PC-9 (cell line): ENCODE measurements around the gene IL17RB. TPM values are rescaled to one million over a fixed set of nuclear protein-coding genes. Genes with fewer than 3 reads are reported as not detected.

ENCODE experiments used
- BruUV-seq: library from RNA; stranded (reverse); fragments of 400-500 nt; replicated peaks from 2 replicates; lab custom pipeline; 2021; lab: Mats Ljungman, UMichigan
- CTCF ChIA-PET: fragments of 300-600 bp; sonication (Branson Sonifier 250); formaldehyde crosslinking; loops from one replicate; lab custom pipeline; 2022; ENCODE audit warnings: antibody characterized with exemption; lab: Charles Lee
- POLR2A ChIA-PET: fragments of 300-600 bp; sonication (Branson Sonifier 250); formaldehyde crosslinking; loops from one replicate; lab custom pipeline; 2022; ENCODE audit warnings: antibody characterized with exemption; ENCODE audit not compliant: unreplicated experiment; lab: Charles Lee
- DNase-seq, 2 experiments: peaks; one replicate each; pipeline versions ENCODE4 v3.0.0 to v3.0.0-alpha.2; 2015 to 2022; ENCODE audit warnings: mixed read lengths in 1 of 2
- H2AFZ ChIP-seq: fragments of 200-600 bp; sonication (generic); 2 replicates; pipeline ENCODE4 v1.8.1; 2017; ENCODE audit warnings: antibody characterized with exemption
- H3F3A ChIP-seq: fragments of 200-600 bp; sonication (generic); 2 replicates; pipeline ENCODE4 v1.8.1; 2017; ENCODE audit warnings: antibody characterized with exemption, mild to moderate bottlenecking, low read depth; ENCODE audit not compliant: insufficient read depth
- H3K27ac ChIP-seq: fragments of 200-600 bp; sonication (generic); 2 replicates; pipeline ENCODE4 v1.6.1; 2016; ENCODE audit warnings: mixed run types
- H3K27me3 ChIP-seq: fragments of 200-600 bp; sonication (generic); 2 replicates; pipeline ENCODE4 v1.6.1; 2016; ENCODE audit warnings: low read depth, mixed run types; ENCODE audit not compliant: insufficient read depth
- H3K36me3 ChIP-seq: fragments of 200-600 bp; sonication (generic); 2 replicates; pipeline ENCODE4 v1.6.1; 2016; ENCODE audit warnings: low read depth, mixed run types
- H3K4me1 ChIP-seq: fragments of 200-600 bp; sonication (generic); replicated peaks from 2 replicates; pipeline ENCODE4 v1.6.1; 2016; ENCODE audit warnings: mixed run types; ENCODE audit not compliant: insufficient read depth
- H3K4me2 ChIP-seq: fragments of 200-600 bp; sonication (generic); 2 replicates; pipeline ENCODE4 v1.6.1; 2017; ENCODE audit warnings: mixed run types
- H3K4me3 ChIP-seq: fragments of 200-600 bp; sonication (generic); 2 replicates; pipeline ENCODE4 v1.6.1; 2016; ENCODE audit warnings: mixed run types
- H3K79me2 ChIP-seq: fragments of 200-600 bp; sonication (generic); 2 replicates; pipeline ENCODE4 v1.6.1; 2017; ENCODE audit warnings: low read depth, mixed run types
- H3K9me2 ChIP-seq: fragments of 200-600 bp; sonication (generic); 2 replicates; pipeline ENCODE4 v1.8.1; 2017; ENCODE audit warnings: mild to moderate bottlenecking; ENCODE audit not compliant: insufficient read depth
- H3K9me3 ChIP-seq: fragments of 200-600 bp; sonication (generic); 2 replicates; pipeline ENCODE4 v1.8.1; 2016; ENCODE audit warnings: low read depth; ENCODE audit not compliant: insufficient read depth
- H4K20me1 ChIP-seq: fragments of 200-600 bp; sonication (generic); 2 replicates; pipeline ENCODE4 v1.8.1; 2017; ENCODE audit not compliant: insufficient read depth
- CTCF ChIP-seq: fragments of 200-600 bp; sonication (generic); conservative IDR thresholded peaks from 2 replicates; pipeline ENCODE4 v1.6.1; 2017; ENCODE audit warnings: mixed run types, antibody characterized with exemption, mild to moderate bottlenecking, moderate library complexity
- EZH2 ChIP-seq: fragments of 200-600 bp; sonication (generic); IDR thresholded peaks from 2 replicates; pipeline ENCODE4 v1.8.0; 2017; ENCODE audit warnings: antibody characterized with exemption, low read depth
- intact Hi-C: fragments of 100-400 bp; cut with micrococcal nuclease; formaldehyde crosslinking; loops from one replicate; pipeline ENCODE4 v1.10.0; 2022; ENCODE audit not compliant: unreplicated experiment
- total RNA-seq: library from RNA; stranded (reverse); gene quantifications from 2 replicates; pipeline ENCODE4 v1.2.3, GENCODE V29; 2021

Gene IL17RB
- total RNA-seq, 1 experiment from 2014 or later = not detected

- Histone ChIP-seq H3F3A (peaks cover 6% of the 10 kb centered on the region; the same call in 1 of the 2 replicates), H2AFZ (peak overlapping the region; percentile 88), H3K36me3 (0 out of 2 replicates have a peak, but pooled peaks cover 8% of the 10 kb centered on the region), H3K27me3 (peaks cover 5% of the 10 kb centered on the region; the same call in 1 of the 2 replicates), H3K9me3 (no peaks in the 10 kb centered on the region), H3K79me2 (peaks cover 28% of the 10 kb centered on the region), H3K4me3 (peak overlapping the region; percentile 77), H4K20me1 (no peaks in the 10 kb centered on the region; the same call in 1 of the 2 replicates), H3K4me1 (peaks cover 10% of the 10 kb centered on the region), H3K27ac (peak overlapping the region; percentile 72), H3K9me2 (no peaks in the 10 kb centered on the region), H3K4me2 (peak overlapping the region; percentile 78)
- CTCF ChIA-PET = no interaction called here
- intact Hi-C loops = loop anchor here (5.0 kb wide), 1 partner anchor 545 kb away; the partner anchor contains the start of gene DCP1A
- DNase-seq = no peak
- TF ChIP-seq EZH2 = no peak
- TF ChIP-seq CTCF = no peak
- TSS peak; percentile 96 for BruUV-seq
- POLR2A ChIA-PET = interaction anchor here (0.6 kb wide), 1 partner anchor 547 kb away, joined by 11 read pairs; no protein-coding TSS in a partner anchor
These were observed 45.9 kb downstream of the IL17RB start for GRCh38 chr3:53892286-53892637.

DNA sequence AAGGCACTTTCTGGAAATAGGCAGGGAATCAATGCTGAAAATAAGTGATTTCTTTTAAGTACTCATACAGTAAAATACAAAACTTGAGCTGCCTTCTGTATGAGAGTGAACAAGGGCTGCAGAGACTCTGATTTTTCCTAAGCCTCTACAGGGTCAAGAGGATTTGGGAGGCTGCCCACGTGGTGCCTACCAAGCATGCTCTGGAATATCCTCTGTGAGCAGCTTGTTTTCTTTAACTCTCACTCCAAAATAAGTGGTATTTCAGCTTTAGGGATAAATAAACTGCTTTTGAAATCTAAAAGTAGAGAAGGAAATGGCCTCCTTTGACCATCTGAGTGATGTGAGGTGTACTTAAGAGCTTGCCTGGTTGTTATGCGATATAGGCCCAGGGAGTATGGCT is 53.4 kb downstream of the IL17RB start:
- no peak overlapping the region for H3K4me2 ChIP-seq

GRCh38 chr3:53900666-53901331 is 54.4 kb downstream of the IL17RB start:
- ChIA-PET POLR2A (no interaction called here), CTCF (no interaction called here)
- DNase-seq = no peak
- Histone ChIP-seq H3K79me2 (no peaks in the 10 kb centered on the region), H3K4me3 (no peak overlapping the region), H3K9me3 (no peaks in the 10 kb centered on the region), H3K9me2 (no peaks in the 10 kb centered on the region), H3K36me3 (no peaks in the 10 kb centered on the region), H4K20me1 (no peaks in the 10 kb centered on the region), H3K4me1 (no peaks in the 10 kb centered on the region), H3F3A (no peaks in the 10 kb centered on the region), H3K4me2 (no peak overlapping the region), H3K27ac (no peak overlapping the region), H3K27me3 (peaks cover 8% of the 10 kb centered on the region; the same call in 1 of the 2 replicates), H2AFZ (no peak overlapping the region)
- BruUV-seq = no TSS peak
- intact Hi-C loops = no loop called here
- TF ChIP-seq EZH2 = no peak
- no peak for TF ChIP-seq CTCF

More for the DNA sequence above, 53.4 kb downstream of the IL17RB start:
- H3K27me3 ChIP-seq = peaks cover 8% of the 10 kb centered on the region; the same call in 1 of the 2 replicates
- no peaks in the 10 kb centered on the region for H3F3A ChIP-seq
- no peak for DNase-seq
- BruUV-seq = no TSS peak
- ChIA-PET CTCF (interaction anchor here (0.6 kb wide), 1 partner anchor 100 kb away, joined by 5 read pairs; no protein-coding TSS in a partner anchor), POLR2A (no interaction called here)
- TF ChIP-seq EZH2 (no peak), CTCF (no peak)
- H4K20me1 ChIP-seq = no peaks in the 10 kb centered on the region
- no peaks in the 10 kb centered on the region for H3K4me1 ChIP-seq
- no peak overlapping the region for H2AFZ ChIP-seq
- H3K4me3 ChIP-seq = no peak overlapping the region
- no peak overlapping the region for H3K27ac ChIP-seq
- no peaks in the 10 kb centered on the region for H3K79me2 ChIP-seq
- H3K9me2 ChIP-seq = no peaks in the 10 kb centered on the region
- intact Hi-C loops = no loop called here
- H3K36me3 ChIP-seq = no peaks in the 10 kb centered on the region
- no peaks in the 10 kb centered on the region for H3K9me3 ChIP-seq
